DND-41 (cell line): ENCODE data around the gene PSTPIP1.

Source experiments
- ATAC-seq: fragments of 200-7000 bp; cut with Tn5 transposase; 3 replicates; pipeline ENCODE4 v1.9.1; 2021; ENCODE audit warnings: low read depth; ENCODE audit not compliant: insufficient read depth
- DNase-seq: peaks from one replicate; pipeline ENCODE4 v3.0.0-alpha.2; 2020
- H2AFZ ChIP-seq: 2 replicates; pipeline ENCODE4 v1.6.0; 2012; ENCODE audit warnings: low read depth, low read length
- H3K27ac ChIP-seq: 2 replicates; pipeline ENCODE4 v1.5.1; 2012; ENCODE audit warnings: low read length, inconsistent platforms
- H3K27me3 ChIP-seq: fragments of 200-600 bp; sonication (generic); 2 replicates; pipeline ENCODE4 v1.6.0; 2012; ENCODE audit warnings: low read length, mild to moderate bottlenecking, inconsistent platforms; ENCODE audit not compliant: insufficient read depth, poor library complexity
- H3K36me3 ChIP-seq: 2 replicates; pipeline ENCODE4 v1.5.1; 2012; ENCODE audit warnings: low read length, inconsistent platforms; ENCODE audit not compliant: insufficient read depth
- H3K4me1 ChIP-seq: 2 replicates; pipeline ENCODE4 v1.5.1; 2012; ENCODE audit warnings: mild to moderate bottlenecking, low read length; ENCODE audit not compliant: insufficient read depth
- H3K4me2 ChIP-seq: 2 replicates; pipeline ENCODE4 v1.6.0; 2012; ENCODE audit warnings: mild to moderate bottlenecking, moderate library complexity, low read length, inconsistent platforms; ENCODE audit not compliant: insufficient read depth
- H3K4me3 ChIP-seq, 2 experiments: fragments of 200-600 bp in 1 of 2; shearing (Covaris generic) in 1 of 2; 2 replicates each; pipeline ENCODE4 v1.5.1; 2012 to 2016; ENCODE audit warnings: inconsistent platforms in 2 of 2, low read length in 2 of 2, mild to moderate bottlenecking in 2 of 2, low read depth in 1 of 2, moderate library complexity in 1 of 2
- H3K79me2 ChIP-seq: 2 replicates; pipeline ENCODE4 v1.6.0; 2012; ENCODE audit warnings: low read length, inconsistent platforms; ENCODE audit not compliant: insufficient read depth
- H3K9ac ChIP-seq: 2 replicates; pipeline ENCODE4 v1.6.0; 2012; ENCODE audit warnings: low read depth, mild to moderate bottlenecking, inconsistent platforms, low read length, moderate library complexity
- H3K9me3 ChIP-seq: 2 replicates; pipeline ENCODE4 v1.5.1; 2012; ENCODE audit warnings: low read length, moderate library complexity, mild to moderate bottlenecking, inconsistent platforms; ENCODE audit not compliant: insufficient read depth, severe bottlenecking
- H4K20me1 ChIP-seq: 2 replicates; pipeline ENCODE4 v1.6.0; 2012; ENCODE audit warnings: low read length; ENCODE audit not compliant: insufficient read depth
- CTCF ChIP-seq: IDR thresholded peaks from 2 replicates; pipeline ENCODE4 v1.5.1; 2012; ENCODE audit warnings: borderline replicate concordance, low read length, moderate library complexity, mild to moderate bottlenecking; ENCODE audit not compliant: poor library complexity, severe bottlenecking; ENCODE audit errors: extremely low read depth
- EZH2 ChIP-seq: IDR thresholded peaks from 3 replicates; pipeline ENCODE4 v1.6.1; 2012; ENCODE audit warnings: borderline replicate concordance, low read depth, mild to moderate bottlenecking, moderate library complexity, low read length, inconsistent platforms; ENCODE audit not compliant: severe bottlenecking

Gene PSTPIP1

GRCh38 chr15:77053709-77054108 lies 58.8 kb downstream of the PSTPIP1 start:
- Histone ChIP-seq H3K9me3 (no peaks in the 10 kb centered on the region), H3K79me2 (peaks cover 32% of the 10 kb centered on the region), H3K4me3 (no peak overlapping the region), H3K4me1 (no peaks in the 10 kb centered on the region), H4K20me1 (peaks cover 5% of the 10 kb centered on the region), H3K9ac (no peak overlapping the region), H3K4me2 (no peak overlapping the region), H3K27me3 (no peaks in the 10 kb centered on the region), H3K36me3 (peaks cover 36% of the 10 kb centered on the region), H3K27ac (no peak overlapping the region), H2AFZ (no peak overlapping the region)
- DNase-seq (no peak), ATAC-seq (no peak)
- TF ChIP-seq EZH2, result no peak
- no peak for TF ChIP-seq CTCF

- ATAC-seq (no peak), DNase-seq (no peak)
- Histone ChIP-seq H3K9ac (no peak overlapping the region), H3K79me2 (peaks cover 62% of the 10 kb centered on the region), H3K4me1 (no peaks in the 10 kb centered on the region), H3K4me3 (no peak overlapping the region), H3K27ac (no peak overlapping the region), H3K4me2 (no peak overlapping the region), H3K27me3 (no peaks in the 10 kb centered on the region), H2AFZ (no peak overlapping the region), H4K20me1 (peaks cover 17% of the 10 kb centered on the region), H3K9me3 (no peaks in the 10 kb centered on the region), H3K36me3 (peaks cover 20% of the 10 kb centered on the region)
- TF ChIP-seq EZH2, result no peak
- TF ChIP-seq CTCF, result no peak
Observed at GRCh38 chr15:77057072-77057471, 62.1 kb downstream of the PSTPIP1 start.

- no peak overlapping the region for H3K4me2 ChIP-seq
Observed at GRCh38 chr15:77057685-77058084, 62.8 kb downstream of the PSTPIP1 start.

More at GRCh38 chr15:77057685-77058084, 62.8 kb downstream of the PSTPIP1 start:
- Histone ChIP-seq H3K27ac (no peak overlapping the region), H3K79me2 (peaks cover 68% of the 10 kb centered on the region), H3K4me3 (no peak overlapping the region), H2AFZ (no peak overlapping the region), H3K27me3 (no peaks in the 10 kb centered on the region), H3K9me3 (no peaks in the 10 kb centered on the region), H3K36me3 (peaks cover 14% of the 10 kb centered on the region), H3K9ac (no peak overlapping the region), H3K4me1 (no peaks in the 10 kb centered on the region), H4K20me1 (peaks cover 21% of the 10 kb centered on the region)
- ATAC-seq, result no peak
- DNase-seq, result no peak
- TF ChIP-seq EZH2 (no peak), CTCF (no peak)
